ENCODE results near the gene LIN7B. TPM values are rescaled to one million over a fixed set of nuclear protein-coding genes. Genes with fewer than 3 reads are reported as not detected.

Gene LIN7B
- 8.1 and 9.5 TPM in 2 replicates for total RNA-seq (2014; rRNA removed; shearing (Covaris generic))

GRCh38 chr19:49113762-49114629 lies at the start of gene LIN7B:
LIN7B (plus strand) TSS chr19:49114370; CDS start chr19:49114405, 35 bp downstream.

DNA sequence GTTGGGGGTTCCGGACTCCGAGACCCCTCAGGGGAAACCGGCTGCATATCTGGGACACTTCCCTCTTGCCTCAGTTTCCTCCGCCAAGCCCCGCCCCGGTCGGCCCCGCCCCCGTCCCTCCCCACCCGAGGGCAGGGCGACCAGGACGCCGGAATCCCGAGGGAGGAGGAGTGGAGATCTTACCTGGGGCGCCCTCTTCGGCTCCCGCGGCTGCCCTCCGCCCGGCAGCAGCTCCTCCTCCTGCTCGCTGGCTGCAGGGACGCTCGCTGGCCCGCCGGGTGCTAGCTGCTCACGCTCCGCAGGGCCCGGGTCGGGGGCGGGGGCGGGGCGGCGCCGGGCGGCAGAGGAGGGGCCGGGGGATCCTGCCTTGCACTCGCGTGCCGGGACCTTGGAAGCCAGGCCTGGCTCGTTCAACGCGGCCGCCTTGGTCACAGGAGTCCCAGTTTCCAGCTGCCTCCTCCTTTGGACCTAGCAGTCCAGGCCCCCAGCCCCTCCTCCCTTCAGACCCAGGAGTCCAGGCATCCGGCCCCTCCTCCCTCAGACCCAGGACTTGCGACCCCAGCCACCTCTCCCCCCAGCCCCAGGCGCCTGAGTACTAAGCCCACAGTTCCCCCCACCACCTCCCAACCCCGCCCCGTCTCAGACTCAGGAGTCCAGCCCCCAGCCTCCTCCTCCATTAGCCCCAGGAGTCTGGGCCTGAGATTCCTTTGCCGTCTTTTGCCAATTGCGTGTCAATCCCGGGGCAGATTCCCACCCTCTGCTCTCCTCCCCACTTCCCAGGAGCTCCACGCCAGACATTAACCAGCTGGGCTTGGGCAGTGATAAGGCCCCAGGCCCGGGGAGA lies 49.2 kb upstream of the LIN7B start, which contains the start of gene NTF4:
TSS of gene NTF4 (minus strand) at position 51 of the 844 bp plus-strand sequence. CDS start 2,821 bp downstream, outside the sequence.

DNA sequence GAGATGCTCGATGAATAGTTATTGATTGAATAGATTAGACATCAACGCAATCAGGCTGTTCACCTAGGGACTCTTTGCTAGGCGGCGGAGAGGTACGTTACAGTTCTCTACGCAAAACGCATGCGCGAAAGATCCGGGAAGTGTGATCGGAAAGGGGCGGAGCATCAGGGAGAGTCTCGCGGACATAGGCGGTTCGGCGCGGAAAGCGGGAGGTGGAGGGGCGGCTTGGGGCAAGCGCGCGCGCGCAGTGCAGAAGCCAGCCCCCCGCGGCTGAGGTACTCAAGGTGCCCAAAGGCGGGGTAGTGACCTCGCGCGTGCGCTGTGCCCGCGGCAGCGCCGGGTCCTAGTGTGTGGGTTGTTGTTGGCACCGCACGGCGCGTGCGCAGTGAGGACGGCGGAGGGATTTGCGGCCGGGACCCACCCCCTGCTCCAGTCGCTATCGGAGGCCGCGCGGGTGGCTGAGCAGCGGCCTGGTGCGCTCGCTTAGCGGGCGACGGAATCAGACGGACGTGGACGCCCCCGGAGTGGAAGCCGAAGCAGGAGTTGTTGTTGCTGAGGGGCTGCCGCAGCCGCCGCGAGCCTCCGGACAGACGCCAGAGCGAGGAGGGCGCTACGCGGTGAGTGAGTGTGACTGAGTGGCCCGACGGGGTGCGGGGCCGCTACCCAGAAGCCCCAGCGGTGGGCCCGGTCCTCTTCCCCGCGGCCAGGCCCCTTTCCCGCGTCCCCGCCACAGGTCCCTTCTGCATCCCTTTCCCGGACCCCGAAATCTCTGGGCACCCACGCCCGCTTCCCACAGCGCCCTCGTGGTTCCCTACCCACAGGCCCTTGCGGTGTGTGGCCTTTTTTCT lies 28.9 kb upstream of the LIN7B start, which contains the start of gene SNRNP70:
TSS of gene SNRNP70 (plus strand) at position 432 of the 848 bp plus-strand sequence. CDS start 964 bp downstream, outside the sequence.

GRCh38 chr19:49118565-49119410 lies 4.6 kb downstream of the LIN7B start, which contains the start of gene C19orf73:
C19orf73 (minus strand) TSS chr19:49119143; CDS start chr19:49119022, 121 bp downstream.

GRCh38 chr19:49119411-49120324 lies 5.5 kb downstream of the LIN7B start, which contains the start of gene PPFIA3:
PPFIA3 (plus strand) TSS chr19:49119544; CDS start chr19:49127874, 8,330 bp downstream.

GRCh38 chr19:49155005-49155819 lies 41.0 kb downstream of the LIN7B start, which contains the start of gene HRC:
HRC (minus strand) TSS chr19:49155396; CDS start chr19:49155237, 159 bp downstream.

GRCh38 chr19:49157445-49158224 lies 43.5 kb downstream of the LIN7B start, which contains the start of gene TRPM4:
TRPM4 (plus strand) TSS chr19:49157792; CDS start chr19:49157867, 75 bp downstream.

Small RNA genes within 50 kb of the gene (small RNA-seq; reads per million reads assigned to genes)
- gene RN7SL708P = not detected

Other genes starting within 250 kb of the LIN7B start
- gene PLEKHA4, start 245.8 kb upstream of the LIN7B start, total RNA-seq (2014; rRNA removed; shearing (Covaris generic)) = 12.7 and 24.4 TPM in 2 replicates
- 186 and 188 TPM in 2 replicates for gene PPP1R15A, start 241.9 kb upstream of the LIN7B start, total RNA-seq (2014; rRNA removed; shearing (Covaris generic))
- not detected in 2 replicates for gene TULP2, start 215.6 kb upstream of the LIN7B start, total RNA-seq (2014; rRNA removed; shearing (Covaris generic))
- gene NUCB1, start 214.1 kb upstream of the LIN7B start, total RNA-seq (2014; rRNA removed; shearing (Covaris generic)) = 193 and 199 TPM in 2 replicates
- not detected in 2 replicates for gene DHDH, start 180.7 kb upstream of the LIN7B start, total RNA-seq (2014; rRNA removed; shearing (Covaris generic))
- gene BAX, start 159.5 kb upstream of the LIN7B start, total RNA-seq (2014; rRNA removed; shearing (Covaris generic)) = 72.4 and 87.3 TPM in 2 replicates
- 1,177 and 1,345 TPM in 2 replicates for gene FTL, start 149.1 kb upstream of the LIN7B start, total RNA-seq (2014; rRNA removed; shearing (Covaris generic))
- 34.0 and 35.2 TPM in 2 replicates for gene GYS1, start 121.1 kb upstream of the LIN7B start, total RNA-seq (2014; rRNA removed; shearing (Covaris generic))
- gene RUVBL2, start 120.5 kb upstream of the LIN7B start, total RNA-seq (2014; rRNA removed; shearing (Covaris generic)) = 568 and 573 TPM in 2 replicates
- gene LHB, start 97.3 kb upstream of the LIN7B start, total RNA-seq (2014; rRNA removed; shearing (Covaris generic)) = 1.3 TPM in 1 of 2 replicates, not detected in the other
- gene CGB3, start 90.0 kb upstream of the LIN7B start, total RNA-seq (2014; rRNA removed; shearing (Covaris generic)) = not detected in 2 replicates
- gene CGB2, start 82.5 kb upstream of the LIN7B start, total RNA-seq (2014; rRNA removed; shearing (Covaris generic)) = not detected in 2 replicates
- gene CGB1, start 77.5 kb upstream of the LIN7B start, total RNA-seq (2014; rRNA removed; shearing (Covaris generic)) = not detected in 2 replicates
- not detected in 2 replicates for gene CGB5, start 70.5 kb upstream of the LIN7B start, total RNA-seq (2014; rRNA removed; shearing (Covaris generic))
- gene CGB8, start 65.3 kb upstream of the LIN7B start, total RNA-seq (2014; rRNA removed; shearing (Covaris generic)) = not detected in 2 replicates
- gene CGB7, start 56.6 kb upstream of the LIN7B start, total RNA-seq (2014; rRNA removed; shearing (Covaris generic)) = not detected in 2 replicates
- 0.40 TPM in 1 of 2 replicates, not detected in the other for gene NTF4, start 49.6 kb upstream of the LIN7B start, total RNA-seq (2014; rRNA removed; shearing (Covaris generic))
- not detected in 2 replicates for gene KCNA7, start 41.7 kb upstream of the LIN7B start, total RNA-seq (2014; rRNA removed; shearing (Covaris generic))
- 344 and 371 TPM in 2 replicates for gene SNRNP70, start 28.9 kb upstream of the LIN7B start, total RNA-seq (2014; rRNA removed; shearing (Covaris generic))
- gene C19orf73, start 4.8 kb downstream of the LIN7B start, total RNA-seq (2014; rRNA removed; shearing (Covaris generic)) = 2.2 and 4.1 TPM in 2 replicates
- gene PPFIA3, start 5.2 kb downstream of the LIN7B start, total RNA-seq (2014; rRNA removed; shearing (Covaris generic)) = 17.6 and 25.5 TPM in 2 replicates
- not detected in 2 replicates for gene HRC, start 41.0 kb downstream of the LIN7B start, total RNA-seq (2014; rRNA removed; shearing (Covaris generic))
- 14.0 and 14.4 TPM in 2 replicates for gene TRPM4, start 43.4 kb downstream of the LIN7B start, total RNA-seq (2014; rRNA removed; shearing (Covaris generic))
- gene SLC6A16, start 210.8 kb downstream of the LIN7B start, total RNA-seq (2014; rRNA removed; shearing (Covaris generic)) = 0.11 TPM in 1 of 2 replicates, not detected in the other
- gene CD37, start 221.0 kb downstream of the LIN7B start, total RNA-seq (2014; rRNA removed; shearing (Covaris generic)) = not detected in 2 replicates
- gene TEAD2, start 248.0 kb downstream of the LIN7B start, total RNA-seq (2014; rRNA removed; shearing (Covaris generic)) = 14.5 and 14.9 TPM in 2 replicates
- 0.30 and 0.48 TPM in 2 replicates for gene DKKL1, start 249.5 kb downstream of the LIN7B start, total RNA-seq (2014; rRNA removed; shearing (Covaris generic))